Naive thymus-derived CD4-positive, alpha-beta T cell (primary cell): Measurements from ENCODE around the gene DTNB. TPM values are rescaled to one million over a fixed set of nuclear protein-coding genes. Genes with fewer than 3 reads are reported as not detected.

Source experiments
- ATAC-seq: fragments of 150-1000 bp; cut with Tn5 transposase; 2 replicates; pipeline ENCODE4 v1.10.0; 2021; ENCODE audit warnings: mild to moderate bottlenecking, moderate library complexity
- CTCF ChIA-PET: fragments of 350-600 bp; sonication (Branson Sonifier 250); formaldehyde crosslinking; loops from one replicate; lab custom pipeline; 2021; ENCODE audit warnings: antibody characterized with exemption; lab: Charles Lee
- POLR2A ChIA-PET: fragments of 350-600 bp; sonication (Branson Sonifier 250); formaldehyde crosslinking; loops from one replicate; lab custom pipeline; 2021; ENCODE audit warnings: antibody characterized with exemption, inconsistent platforms; lab: Charles Lee
- DNase-seq, 9 donors: peaks; one replicate each; pipeline versions ENCODE4 v3.0.0 to v3.0.0-alpha.2; 2020 to 2022; ENCODE audit warnings: mixed read lengths in 1 of 9
- H3K27ac ChIP-seq: one replicate; pipeline ENCODE4 v1.7.0; 2013; ENCODE audit warnings: mild to moderate bottlenecking, low read depth, low read length, moderate library complexity
- H3K27me3 ChIP-seq, 2 donors: one replicate each; pipeline ENCODE4 v1.7.0; 2013; ENCODE audit warnings: low read length in 2 of 2, mild to moderate bottlenecking in 2 of 2, moderate library complexity in 2 of 2; ENCODE audit not compliant: control insufficient read depth in 2 of 2, insufficient read depth in 2 of 2
- H3K36me3 ChIP-seq, 3 experiments: 1 replicate in 2 of 3; 2 replicates in 1 of 3; pipeline ENCODE4 v1.7.0; 2013; ENCODE audit warnings: low read length in 3 of 3, mild to moderate bottlenecking in 3 of 3, moderate library complexity in 1 of 3; ENCODE audit not compliant: insufficient read depth in 3 of 3, control insufficient read depth in 2 of 3
- H3K4me1 ChIP-seq, 2 donors: one replicate each; pipeline ENCODE4 v1.7.0; 2013; ENCODE audit warnings: low read length in 2 of 2, mild to moderate bottlenecking in 2 of 2, moderate library complexity in 1 of 2; ENCODE audit not compliant: control insufficient read depth in 2 of 2, insufficient read depth in 2 of 2
- H3K4me3 ChIP-seq: 2 replicates; pipeline ENCODE4 v1.7.0; 2013; ENCODE audit warnings: mild to moderate bottlenecking, low read length
- H3K9me3 ChIP-seq, 3 experiments: 1 replicate in 2 of 3; 2 replicates in 1 of 3; pipeline ENCODE4 v1.7.0; 2013; ENCODE audit warnings: low read length in 3 of 3; ENCODE audit not compliant: control insufficient read depth in 2 of 3
- H3K27ac Mint-ChIP-seq, 9 donors: one replicate each; pipeline ENCODE4 v1.8.0; 2020 to 2022; ENCODE audit warnings: mixed read lengths in 9 of 9, mild to moderate bottlenecking in 8 of 9, moderate library complexity in 5 of 9, inconsistent platforms in 2 of 9
- H3K27me3 Mint-ChIP-seq, 5 donors: one replicate each; pipeline ENCODE4 v1.8.0; 2021 to 2022; ENCODE audit warnings: mixed read lengths in 5 of 5, mild to moderate bottlenecking in 1 of 5
- H3K36me3 Mint-ChIP-seq, 5 donors: one replicate each; pipeline ENCODE4 v1.8.0; 2020 to 2022; ENCODE audit warnings: mixed read lengths in 5 of 5, mild to moderate bottlenecking in 3 of 5, inconsistent platforms in 1 of 5
- H3K4me1 Mint-ChIP-seq, 7 donors: one replicate each; pipeline ENCODE4 v1.8.0; 2020 to 2022; ENCODE audit warnings: mixed read lengths in 7 of 7, mild to moderate bottlenecking in 3 of 7, inconsistent platforms in 1 of 7
- H3K4me3 Mint-ChIP-seq, 10 donors: one replicate each; pipeline ENCODE4 v1.8.0; 2020 to 2022; ENCODE audit warnings: mild to moderate bottlenecking in 10 of 10, mixed read lengths in 10 of 10, moderate library complexity in 6 of 10, inconsistent platforms in 2 of 10
- H3K9me3 Mint-ChIP-seq, 11 donors: one replicate each; pipeline ENCODE4 v1.8.0; 2020 to 2022; ENCODE audit warnings: mixed read lengths in 11 of 11, mild to moderate bottlenecking in 4 of 11, inconsistent platforms in 1 of 11, moderate library complexity in 1 of 11
- intact Hi-C, 2 donors: fragments of 100-400 bp; cut with micrococcal nuclease; formaldehyde crosslinking; loops; one replicate each; pipeline ENCODE4 v1.15.1; 2023
- polyA plus RNA-seq, 2 donors: library from polyadenylated mRNA; unstranded; fragments of 300-500 nt; fragmentation: Illumina TruSeq; gene quantifications; one replicate each; pipeline ENCODE4 v1.2.3, GENCODE V29; 2021
- total RNA-seq, 6 experiments: library from RNA in 5 of 6; stranded (reverse) in 5 of 6; gene quantifications; 1 replicate in 5 of 6; 2 replicates in 1 of 6; pipeline ENCODE4 v1.2.3 and lab custom pipeline; 2021 to 2026

DTNB gene
- total and polyA plus RNA-seq, 7 experiments from 2014 or later: 17.0 to 56.2 (median 33.1) TPM

DNA sequence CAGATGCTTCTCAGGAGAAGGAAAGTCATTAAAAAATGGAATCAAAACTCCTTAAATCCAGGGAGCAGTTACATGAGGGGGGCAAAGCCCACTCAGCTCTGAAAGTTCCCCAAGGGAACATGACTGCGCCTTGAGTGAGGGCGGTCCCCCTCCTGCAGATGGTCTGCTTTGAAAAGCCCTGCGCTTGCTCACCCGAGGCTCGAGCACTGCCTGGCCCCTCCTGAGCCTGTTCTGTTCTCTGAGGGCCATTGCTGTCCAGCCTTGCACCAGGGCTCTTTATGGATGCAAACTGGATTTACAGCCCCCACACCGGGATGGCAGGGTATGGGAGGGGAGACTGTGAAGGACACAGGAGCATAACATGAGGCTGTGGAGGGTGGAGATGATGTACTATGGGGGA lies 293.8 kb downstream of the DTNB start:
- peak overlapping the region in 1 of 10 donors; percentile 13 for H3K4me3 Mint-ChIP-seq
- no peaks in the 10 kb centered on the region for H3K27me3 ChIP-seq
- H3K27ac ChIP-seq: no peak overlapping the region
- CTCF ChIA-PET: no interaction called here
- intact Hi-C loops: loop anchor here (5.0 to 10.0 kb wide), 3 partner anchors 73 to 295 kb away; partner anchors contain the start of gene DTNB (in 1 of the 2)
- H3K36me3 ChIP-seq: no peaks in the 10 kb centered on the region
- POLR2A ChIA-PET: no interaction called here
- H3K27me3 Mint-ChIP-seq: no peaks in the 10 kb centered on the region
- peaks cover 28 to 31% of the 10 kb centered on the region in 2 donors for H3K4me1 ChIP-seq
- peaks cover 0 to 6% (median 0%) of the 10 kb centered on the region in 11 donors for H3K9me3 Mint-ChIP-seq
- H3K4me3 ChIP-seq: no peak overlapping the region
- peak in 1 of 9 donors; percentile 18 for DNase-seq
- peaks cover 0 to 30% (median 6%) of the 10 kb centered on the region in 5 donors for H3K36me3 Mint-ChIP-seq
- H3K9me3 ChIP-seq: no peaks in the 10 kb centered on the region
- peak overlapping the region in 3 of 9 donors; percentile 55 to 89 (median 72) for H3K27ac Mint-ChIP-seq
- ATAC-seq: no peak
- peaks cover 26 to 49% (median 32%) of the 10 kb centered on the region in 7 donors for H3K4me1 Mint-ChIP-seq

DNA sequence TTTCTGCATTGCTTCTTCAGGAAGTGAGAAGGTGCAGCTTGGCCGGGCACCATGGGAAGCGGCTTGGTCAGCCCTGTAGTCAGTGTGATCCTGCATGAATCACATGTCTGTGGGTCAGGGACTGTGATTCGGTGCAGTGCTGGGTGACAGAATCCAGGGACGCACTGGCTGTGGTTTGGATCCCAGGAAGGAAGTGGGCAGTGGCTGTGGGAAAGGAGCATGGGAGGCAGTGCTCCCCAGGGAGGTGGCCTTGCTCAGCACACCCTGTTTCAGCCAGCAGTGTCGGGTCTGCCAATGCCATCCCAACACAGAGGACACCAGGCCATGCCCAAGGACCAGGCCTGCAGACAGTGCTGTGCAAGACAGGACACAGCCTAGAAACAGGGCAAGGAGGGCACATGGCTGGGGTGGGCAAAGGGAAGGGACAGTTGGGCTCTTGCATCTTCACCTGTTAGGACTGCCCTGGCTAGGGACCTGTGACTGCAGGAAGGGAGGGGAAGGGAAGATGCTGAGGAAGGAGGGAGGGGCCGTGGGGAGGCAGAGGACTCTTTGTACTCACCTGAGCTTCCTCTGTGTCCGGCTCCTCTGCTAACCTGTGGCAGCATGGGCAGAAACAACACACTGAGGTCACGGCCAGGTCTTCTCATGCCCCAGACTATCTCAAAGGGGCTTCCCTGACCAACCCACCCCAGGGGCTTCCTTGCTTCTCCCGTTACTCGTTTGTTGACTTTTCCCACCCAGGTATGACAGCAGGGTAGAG lies 294.5 kb downstream of the DTNB start:
- H3K9me3 ChIP-seq: no peaks in the 10 kb centered on the region
- Mint-ChIP-seq H3K27me3 (no peaks in the 10 kb centered on the region), H3K27ac (peak overlapping the region in 7 of 9 donors; percentile 22 to 97 (median 70)), H3K4me1 (peaks cover 30 to 49% (median 32%) of the 10 kb centered on the region in 7 donors), H3K4me3 (peak overlapping the region in 4 of 10 donors; percentile 11 to 54 (median 24)), H3K9me3 (peaks cover 0 to 6% (median 0%) of the 10 kb centered on the region in 11 donors), H3K36me3 (peaks cover 0 to 26% (median 6%) of the 10 kb centered on the region in 5 donors)
- DNase-seq: peak in 1 of 9 donors; percentile 20
- ATAC-seq: no peak
- intact Hi-C loops: loop anchor here (5.0 to 10.0 kb wide), 3 partner anchors 73 to 296 kb away; partner anchors contain the start of gene DTNB (in 1 of the 2)
- H3K27ac ChIP-seq: no peak overlapping the region
- H3K4me3 ChIP-seq: no peak overlapping the region
- no peaks in the 10 kb centered on the region for H3K27me3 ChIP-seq
- CTCF ChIA-PET: no interaction called here
- POLR2A ChIA-PET: interaction anchor here (0.7 kb wide), 1 partner anchor 69 kb away, joined by 3 read pairs; no protein-coding TSS in a partner anchor
- peaks cover 28 to 31% of the 10 kb centered on the region in 2 donors for H3K4me1 ChIP-seq
- H3K36me3 ChIP-seq: no peaks in the 10 kb centered on the region

DNA sequence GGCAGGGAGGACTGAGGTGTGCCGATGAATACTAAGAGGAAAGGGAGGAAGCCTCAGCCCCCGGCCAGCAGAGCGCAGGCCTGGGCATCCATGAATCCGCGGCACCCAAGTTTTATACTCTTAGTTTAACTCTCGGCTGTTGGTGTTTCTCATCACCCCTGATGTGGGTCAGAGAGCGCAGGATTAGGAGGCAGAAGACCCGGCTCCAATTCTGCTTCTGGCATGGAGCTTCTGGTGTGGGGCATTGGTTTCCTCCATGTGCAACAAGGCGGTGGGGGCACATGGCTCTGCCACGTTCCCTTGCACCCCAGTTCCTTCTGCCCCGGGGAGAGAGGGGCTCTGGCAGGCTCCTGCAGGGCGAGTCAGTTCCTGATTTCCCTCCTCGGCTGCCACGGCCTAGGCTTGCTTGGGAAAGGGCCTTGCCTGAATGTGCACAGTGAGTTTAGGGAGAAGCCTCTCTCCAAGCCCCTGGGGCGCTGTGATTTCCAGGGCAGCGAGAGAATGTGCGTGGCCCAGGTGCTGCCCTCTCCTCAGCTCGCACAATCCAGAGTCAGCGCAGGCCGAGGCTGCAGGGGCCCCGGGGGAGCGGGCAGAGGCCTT lies 295.5 kb downstream of the DTNB start:
- H3K27ac Mint-ChIP-seq: peak overlapping the region; percentile 90 to 97 (median 94)
- Histone ChIP-seq H3K4me3 (peak overlapping the region; percentile 53), H3K9me3 (no peaks in the 10 kb centered on the region), H3K27ac (peak overlapping the region; percentile 66), H3K4me1 (peaks cover 28 to 31% of the 10 kb centered on the region in 2 donors), H3K27me3 (no peaks in the 10 kb centered on the region), H3K36me3 (no peaks in the 10 kb centered on the region)
- H3K4me1 Mint-ChIP-seq: peaks cover 30 to 49% (median 32%) of the 10 kb centered on the region in 7 donors
- DNase-seq (peak in 1 of 9 donors; percentile 20), ATAC-seq (no peak)
- peaks cover 0 to 25% (median 6%) of the 10 kb centered on the region in 5 donors for H3K36me3 Mint-ChIP-seq
- ChIA-PET CTCF (interaction anchor here (0.6 to 3.4 kb wide), 4 partner anchors 9 to 16 kb away, joined by 3 to 34 read pairs (median 12); no protein-coding TSS in a partner anchor), POLR2A (interaction anchor here (0.5 to 3.1 kb wide), 4 partner anchors 16 to 124 kb away, joined by 3 to 35 read pairs (median 3); no protein-coding TSS in a partner anchor)
- H3K27me3 Mint-ChIP-seq: no peaks in the 10 kb centered on the region
- H3K9me3 Mint-ChIP-seq: peaks cover 0 to 6% (median 0%) of the 10 kb centered on the region in 11 donors
- intact Hi-C loops: loop anchor here (1.0 to 10.0 kb wide), 13 partner anchors 16 to 655 kb away; partner anchors contain the start of genes DNAJC27 (in 1 of the 2) and DTNB (in 1 of the 2)
- H3K4me3 Mint-ChIP-seq: peak overlapping the region in 9 of 10 donors; percentile 67 to 87 (median 74)

DNA sequence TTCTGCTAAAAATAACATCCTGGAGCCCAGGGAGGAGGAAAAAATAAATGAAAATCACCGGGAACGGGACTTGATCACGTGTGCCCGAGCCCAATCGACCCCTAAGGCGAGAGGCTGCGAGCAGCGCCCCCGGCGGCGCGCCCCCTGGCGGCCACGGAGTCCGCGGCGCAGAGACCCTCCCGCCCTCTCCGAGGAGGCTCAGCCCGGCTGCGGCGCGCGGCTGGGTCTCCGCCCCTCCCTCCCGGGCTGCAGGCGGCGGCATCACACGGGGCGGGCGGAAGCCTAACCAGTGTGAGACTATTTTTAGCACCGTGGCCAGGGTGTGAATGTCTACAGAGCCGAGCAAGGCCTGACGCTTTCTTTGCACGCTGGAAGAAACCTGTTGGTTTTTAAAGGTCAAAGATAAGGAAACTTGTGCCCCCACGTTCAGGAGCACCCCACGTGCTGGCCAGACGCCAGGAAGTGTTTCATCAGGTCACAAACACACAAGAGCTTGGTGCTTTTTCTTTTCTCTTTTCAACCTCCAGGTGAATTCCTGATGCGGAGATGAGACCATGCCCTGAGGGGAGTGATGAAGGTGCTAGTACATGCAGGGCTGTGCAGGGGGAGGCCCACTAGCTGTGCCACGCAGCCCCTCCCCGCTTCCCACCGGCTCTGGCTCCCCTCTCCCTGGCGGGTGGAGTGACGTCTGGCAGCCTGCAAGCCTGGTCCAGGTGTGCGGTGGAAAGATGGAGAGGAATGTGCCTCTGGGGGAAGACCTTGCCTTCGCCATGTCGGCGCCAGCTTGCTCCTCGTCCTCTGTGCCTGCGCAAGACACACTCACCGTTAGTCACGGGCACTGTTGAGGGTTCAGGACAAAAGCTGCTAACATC lies 296.4 kb downstream of the DTNB start:
- Mint-ChIP-seq H3K27me3 (no peaks in the 10 kb centered on the region), H3K27ac (peak overlapping the region; percentile 90 to 97 (median 94)), H3K4me1 (peaks cover 29 to 49% (median 32%) of the 10 kb centered on the region in 7 donors), H3K4me3 (peak overlapping the region; percentile 67 to 87 (median 74)), H3K36me3 (peaks cover 0 to 19% (median 3%) of the 10 kb centered on the region in 5 donors), H3K9me3 (peaks cover 0 to 6% (median 0%) of the 10 kb centered on the region in 11 donors)
- H3K36me3 ChIP-seq: no peaks in the 10 kb centered on the region
- ChIA-PET POLR2A (interaction anchor here (0.5 to 3.1 kb wide), 9 partner anchors 15 to 1300 kb away, joined by 3 to 35 read pairs (median 4); no protein-coding TSS in a partner anchor), CTCF (interaction anchor here (0.5 to 3.4 kb wide), 17 partner anchors 10 to 248 kb away, joined by 3 to 34 read pairs (median 4); no protein-coding TSS in a partner anchor)
- intact Hi-C loops: loop anchor here (1.0 to 10.0 kb wide), 17 partner anchors 15 to 656 kb away; partner anchors contain the start of genes DNAJC27 (in 1 of the 2) and DTNB (in 1 of the 2)
- H3K27me3 ChIP-seq: no peaks in the 10 kb centered on the region
- H3K9me3 ChIP-seq: no peaks in the 10 kb centered on the region
- peak; percentile 99 for ATAC-seq
- peak; percentile 89 to 94 (median 92) for DNase-seq
- H3K4me3 ChIP-seq: peak overlapping the region; percentile 53
- peaks cover 28 to 31% of the 10 kb centered on the region in 2 donors for H3K4me1 ChIP-seq
- H3K27ac ChIP-seq: peak overlapping the region; percentile 66

DNA sequence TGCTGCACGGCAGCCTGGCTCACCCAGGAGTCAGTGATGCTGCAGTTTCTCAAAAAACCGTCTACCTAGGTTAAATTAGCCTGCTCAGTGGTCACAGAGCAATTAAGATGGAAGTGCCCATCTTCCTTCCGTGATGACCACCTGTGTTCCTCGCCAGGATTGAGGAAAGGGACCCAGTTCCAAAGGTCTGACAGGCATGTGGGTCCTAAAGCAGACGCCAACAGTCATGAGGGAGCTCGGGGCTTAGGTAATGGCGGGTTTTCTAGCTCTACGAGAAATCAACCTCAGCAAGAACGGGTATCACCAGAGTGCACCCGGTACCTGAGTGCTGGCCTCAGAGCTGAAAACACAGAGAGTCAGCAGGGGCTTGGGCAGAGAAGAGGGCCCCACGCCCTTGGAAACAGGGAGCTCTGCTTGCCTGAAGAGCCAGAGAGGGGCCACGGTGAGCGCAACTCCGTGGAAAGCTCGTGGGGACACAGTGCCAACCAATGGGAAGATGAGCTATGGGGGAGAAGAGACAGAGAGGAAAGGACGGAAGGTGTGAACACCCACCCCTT lies 297.3 kb downstream of the DTNB start:
- ATAC-seq (no peak), DNase-seq (no peak)
- Histone ChIP-seq H3K27ac (peak overlapping the region; percentile 66), H3K36me3 (no peaks in the 10 kb centered on the region), H3K4me3 (peak overlapping the region; percentile 14), H3K27me3 (no peaks in the 10 kb centered on the region), H3K9me3 (no peaks in the 10 kb centered on the region), H3K4me1 (peaks cover 28 to 31% of the 10 kb centered on the region in 2 donors)
- CTCF ChIA-PET: interaction anchor here (0.8 to 3.4 kb wide), 18 partner anchors 11 to 210 kb away, joined by 3 to 34 read pairs (median 5); no protein-coding TSS in a partner anchor
- H3K4me3 Mint-ChIP-seq: peak overlapping the region in 8 of 10 donors; percentile 47 to 87 (median 66)
- H3K27me3 Mint-ChIP-seq: no peaks in the 10 kb centered on the region
- H3K36me3 Mint-ChIP-seq: peaks cover 0 to 16% (median 0%) of the 10 kb centered on the region in 5 donors
- peaks cover 0 to 6% (median 0%) of the 10 kb centered on the region in 11 donors for H3K9me3 Mint-ChIP-seq
- POLR2A ChIA-PET: interaction anchor here (0.7 to 3.1 kb wide), 9 partner anchors 14 to 100 kb away, joined by 3 to 35 read pairs (median 4); no protein-coding TSS in a partner anchor
- H3K4me1 Mint-ChIP-seq: peaks cover 21 to 49% (median 33%) of the 10 kb centered on the region in 7 donors
- intact Hi-C loops: loop anchor here (1.0 to 10.0 kb wide), 10 partner anchors 34 to 299 kb away; partner anchors contain the start of gene DTNB (in 1 of the 2)
- peak overlapping the region in 6 of 9 donors; percentile 55 to 91 (median 82) for H3K27ac Mint-ChIP-seq
